ENCODE data around the gene RPL19. TPM values are rescaled to one million over a fixed set of nuclear protein-coding genes. Genes with fewer than 3 reads are reported as not detected.

Gene RPL19
- total RNA-seq, 2 experiments from 2014 or later = 3,132 to 4,395 TPM

DNA sequence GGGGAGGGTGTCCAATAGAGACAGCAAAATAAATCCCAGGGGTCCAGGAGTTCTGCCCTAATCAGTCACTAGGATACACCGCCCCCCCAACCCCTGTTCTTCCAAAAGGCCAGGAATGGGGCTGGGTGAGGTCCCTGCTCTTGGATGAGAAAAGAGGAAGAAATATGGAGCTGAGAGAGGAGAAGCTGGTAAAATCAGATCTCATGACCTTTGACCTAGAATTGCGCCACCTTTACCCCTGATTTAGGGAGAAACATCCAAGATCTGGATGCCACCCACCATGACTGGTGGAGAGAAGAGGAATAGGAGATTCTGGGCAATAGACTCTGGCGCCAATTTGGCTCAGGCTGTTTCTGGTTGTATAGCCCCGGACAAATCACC lies 1.9 kb upstream of the RPL19 start:
- H4K20me1 ChIP-seq (ENCODE audit: insufficient read depth, low read length) = peaks cover 19% of the 10 kb centered on the region
- peaks cover 66% of the 10 kb centered on the region for H3K4me1 ChIP-seq (ENCODE audit: insufficient read depth, low read length, poor library complexity, severe bottlenecking)
- H3K9me3 ChIP-seq (ENCODE audit: low read length) = no peaks in the 10 kb centered on the region
- POLR2A ChIA-PET = interaction anchor here (0.6 kb wide), 1 partner anchor 52 kb away, joined by 3 read pairs; no protein-coding TSS in a partner anchor
- CTCF ChIA-PET (ENCODE audit: unreplicated experiment) = no interaction called here
- no peaks in the 10 kb centered on the region for H3K9me2 ChIP-seq (ENCODE audit: insufficient read depth, low read length)
- intact Hi-C loops (cut with micrococcal nuclease; ENCODE audit: unreplicated experiment) = no loop called here
- H2AFZ ChIP-seq (ENCODE audit: low read length) = peak overlapping the region; percentile 23; the same call in 1 of the 2 replicates
- DNase-seq (ENCODE audit: low spot score) = no peak
- peaks cover 48% of the 10 kb centered on the region for H3K79me2 ChIP-seq (ENCODE audit: insufficient read depth, low read depth, low read length)
- H3K4me3 ChIP-seq (ENCODE audit: low read depth, low read length, poor library complexity, severe bottlenecking) = peak overlapping the region; percentile 91
- TF ChIP-seq, protein P1, sequence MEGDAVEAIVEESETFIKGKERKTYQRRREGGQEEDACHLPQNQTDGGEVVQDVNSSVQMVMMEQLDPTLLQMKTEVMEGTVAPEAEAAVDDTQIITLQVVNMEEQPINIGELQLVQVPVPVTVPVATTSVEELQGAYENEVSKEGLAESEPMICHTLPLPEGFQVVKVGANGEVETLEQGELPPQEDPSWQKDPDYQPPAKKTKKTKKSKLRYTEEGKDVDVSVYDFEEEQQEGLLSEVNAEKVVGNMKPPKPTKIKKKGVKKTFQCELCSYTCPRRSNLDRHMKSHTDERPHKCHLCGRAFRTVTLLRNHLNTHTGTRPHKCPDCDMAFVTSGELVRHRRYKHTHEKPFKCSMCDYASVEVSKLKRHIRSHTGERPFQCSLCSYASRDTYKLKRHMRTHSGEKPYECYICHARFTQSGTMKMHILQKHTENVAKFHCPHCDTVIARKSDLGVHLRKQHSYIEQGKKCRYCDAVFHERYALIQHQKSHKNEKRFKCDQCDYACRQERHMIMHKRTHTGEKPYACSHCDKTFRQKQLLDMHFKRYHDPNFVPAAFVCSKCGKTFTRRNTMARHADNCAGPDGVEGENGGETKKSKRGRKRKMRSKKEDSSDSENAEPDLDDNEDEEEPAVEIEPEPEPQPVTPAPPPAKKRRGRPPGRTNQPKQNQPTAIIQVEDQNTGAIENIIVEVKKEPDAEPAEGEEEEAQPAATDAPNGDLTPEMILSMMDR (conservative IDR thresholded peaks at IDR 0.05; ENCODE audit: low read length) = no peak
- no peak for TF ChIP-seq EZH2phosphoT487 (IDR thresholded peaks at IDR 0.05; ENCODE audit: borderline replicate concordance, low read depth, low read length)
- H3K4me2 ChIP-seq (ENCODE audit: low read length) = peak overlapping the region; percentile 96
- H3K36me3 ChIP-seq (ENCODE audit: insufficient read depth, low read length) = peaks cover 47% of the 10 kb centered on the region
- BruUV-seq (replicated peaks) = no TSS peak
- H3K27ac ChIP-seq (ENCODE audit: low read depth, low read length, poor library complexity, severe bottlenecking) = peak overlapping the region; percentile 88

DNA sequence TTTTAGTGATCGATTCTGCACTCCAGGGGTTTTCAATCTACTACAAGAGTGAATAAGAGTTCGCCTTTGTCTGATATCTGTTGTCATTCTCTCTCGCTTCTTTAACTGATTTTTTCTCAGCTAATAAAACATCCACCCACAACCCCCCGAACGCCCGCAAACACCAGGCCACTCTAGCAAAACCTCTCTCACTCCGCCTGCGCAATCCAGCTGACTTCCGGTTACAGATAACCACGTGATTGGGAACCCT lies 338 bp upstream of the RPL19 start:
- intact Hi-C loops (cut with micrococcal nuclease; ENCODE audit: unreplicated experiment) = loop anchor here (1.0 kb wide), 1 partner anchor 45 kb away; no protein-coding TSS in a partner anchor
- Histone ChIP-seq H3K4me2 (ENCODE audit: low read length) (peak overlapping the region; percentile 96), H3K27ac (ENCODE audit: low read depth, low read length, poor library complexity, severe bottlenecking) (peak overlapping the region; percentile 88), H3K36me3 (ENCODE audit: insufficient read depth, low read length) (peaks cover 47% of the 10 kb centered on the region), H3K9me2 (ENCODE audit: insufficient read depth, low read length) (no peaks in the 10 kb centered on the region), H3K79me2 (ENCODE audit: insufficient read depth, low read depth, low read length) (peaks cover 48% of the 10 kb centered on the region), H3K9me3 (ENCODE audit: low read length) (no peaks in the 10 kb centered on the region), H3K4me3 (ENCODE audit: low read depth, low read length, poor library complexity, severe bottlenecking) (peak overlapping the region; percentile 91), H2AFZ (ENCODE audit: low read length) (peak overlapping the region; percentile 53), H3K4me1 (ENCODE audit: insufficient read depth, low read length, poor library complexity, severe bottlenecking) (peaks cover 73% of the 10 kb centered on the region), H4K20me1 (ENCODE audit: insufficient read depth, low read length) (peaks cover 24% of the 10 kb centered on the region)
- CTCF ChIA-PET (ENCODE audit: unreplicated experiment) = interaction anchor here (0.6 to 1.8 kb wide), 3 partner anchors 25 to 45 kb away, joined by 5 to 9 read pairs (median 5); no protein-coding TSS in a partner anchor
- BruUV-seq (replicated peaks) = no TSS peak
- TF ChIP-seq, protein P1 (conservative IDR thresholded peaks at IDR 0.05; ENCODE audit: low read length) = no peak
- no peak for TF ChIP-seq EZH2phosphoT487 (IDR thresholded peaks at IDR 0.05; ENCODE audit: borderline replicate concordance, low read depth, low read length)
- DNase-seq (ENCODE audit: low spot score) = peak; percentile 98
- POLR2A ChIA-PET = interaction anchor here (0.6 to 1.3 kb wide), 14 partner anchors 9 to 1415 kb away, joined by 3 to 10 read pairs (median 3); no protein-coding TSS in a partner anchor

DNA sequence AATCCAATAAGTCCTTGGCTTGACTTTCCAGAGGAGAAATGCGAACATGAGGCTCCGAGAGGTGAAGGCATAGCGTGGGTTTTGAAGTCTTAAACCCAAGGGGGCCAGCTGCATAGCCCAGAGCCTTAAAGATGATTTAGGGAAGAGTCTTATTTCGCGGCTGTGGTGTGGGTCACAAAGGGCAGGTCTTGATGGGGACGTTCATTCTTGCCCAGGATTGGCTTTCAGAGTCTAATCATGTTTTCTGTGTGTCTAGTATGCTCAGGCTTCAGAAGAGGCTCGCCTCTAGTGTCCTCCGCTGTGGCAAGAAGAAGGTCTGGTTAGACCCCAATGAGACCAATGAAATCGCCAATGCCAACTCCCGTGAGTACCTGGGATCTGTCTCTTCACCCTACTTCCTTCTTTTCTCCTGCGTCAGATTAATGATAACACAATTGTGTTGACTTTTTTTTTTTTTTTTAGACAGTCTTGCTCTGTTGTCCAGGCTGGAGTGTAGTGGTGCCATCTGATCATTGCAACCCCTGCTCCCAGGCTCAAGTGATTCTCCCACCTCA lies 951 bp downstream of the RPL19 start:
- Histone ChIP-seq H3K4me3 (ENCODE audit: low read depth, low read length, poor library complexity, severe bottlenecking) (peak overlapping the region; percentile 91), H3K4me2 (ENCODE audit: low read length) (peak overlapping the region; percentile 96), H3K36me3 (ENCODE audit: insufficient read depth, low read length) (peaks cover 55% of the 10 kb centered on the region), H3K27ac (ENCODE audit: low read depth, low read length, poor library complexity, severe bottlenecking) (peak overlapping the region; percentile 88), H2AFZ (ENCODE audit: low read length) (no peak overlapping the region), H3K9me3 (ENCODE audit: low read length) (no peaks in the 10 kb centered on the region), H3K4me1 (ENCODE audit: insufficient read depth, low read length, poor library complexity, severe bottlenecking) (peaks cover 60% of the 10 kb centered on the region), H4K20me1 (ENCODE audit: insufficient read depth, low read length) (peaks cover 24% of the 10 kb centered on the region), H3K9me2 (ENCODE audit: insufficient read depth, low read length) (no peaks in the 10 kb centered on the region), H3K79me2 (ENCODE audit: insufficient read depth, low read depth, low read length) (peaks cover 40% of the 10 kb centered on the region)
- POLR2A ChIA-PET = no interaction called here
- peak; percentile 33 for DNase-seq (ENCODE audit: low spot score)
- no peak for TF ChIP-seq EZH2phosphoT487 (IDR thresholded peaks at IDR 0.05; ENCODE audit: borderline replicate concordance, low read depth, low read length)
- TF ChIP-seq, protein P1 (conservative IDR thresholded peaks at IDR 0.05; ENCODE audit: low read length) = no peak
- intact Hi-C loops (cut with micrococcal nuclease; ENCODE audit: unreplicated experiment) = loop anchor here (1.0 kb wide), 1 partner anchor 47 kb away; no protein-coding TSS in a partner anchor
- CTCF ChIA-PET (ENCODE audit: unreplicated experiment) = interaction anchor here (1.8 kb wide), 1 partner anchor 44 kb away, joined by 9 read pairs; no protein-coding TSS in a partner anchor
- no TSS peak for BruUV-seq (replicated peaks)
